Measurements from ENCODE around the gene PRPF39. TPM values are rescaled to one million over a fixed set of nuclear protein-coding genes. Genes with fewer than 3 reads are reported as not detected.

The PRPF39 gene
- total and polyA plus RNA-seq, 10 of the 15 experiments (the other 5 are each of a cell fraction or from before 2014, with no cell fraction given), result 22.1 to 91.7 (median 36.9) TPM

DNA sequence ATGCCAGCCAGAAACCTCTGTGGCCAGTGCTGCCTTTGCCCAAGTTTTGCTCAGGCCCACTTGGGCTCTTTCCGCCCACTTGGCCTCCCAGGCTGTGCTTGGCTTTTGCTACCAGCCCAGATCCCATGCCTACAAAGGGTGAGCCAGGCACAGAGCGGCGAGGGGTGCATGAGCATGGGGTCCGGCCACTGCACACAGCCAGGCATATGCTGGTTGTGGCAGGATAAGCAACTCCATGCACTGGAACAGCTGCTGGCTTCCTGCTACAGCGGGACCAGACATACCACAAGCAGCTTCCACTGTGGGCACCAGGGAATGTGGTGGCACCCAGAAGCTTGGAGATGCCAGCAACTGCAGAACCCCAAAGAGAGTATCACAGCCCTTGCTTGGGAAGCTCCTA lies 45.7 kb upstream of the PRPF39 start:
- no peak overlapping the region for H3K9ac ChIP-seq (ENCODE audit: control insufficient read depth, insufficient read depth, low read length)
- intact Hi-C loops (cut with micrococcal nuclease; ENCODE audit: unreplicated experiment) (no loop called here), in situ Hi-C loops (cut with MboI) (no loop called here)
- RAD21 ChIA-PET (ENCODE audit: unreplicated experiment), result no interaction called here
- H3K4me2 ChIP-seq (ENCODE audit: control insufficient read depth, insufficient read depth), result no peak overlapping the region
- peaks cover 5% of the 10 kb centered on the region; the same call in 1 of the 3 replicates for H3K9me3 ChIP-seq (replicated peaks; ENCODE audit: control insufficient read depth, insufficient read depth, low read length)
- FAIRE-seq (no peak), DNase-seq (ENCODE audit: low read depth, low spot score) (no peak), ATAC-seq (no peak)
- no peaks in the 10 kb centered on the region for H4K20me1 ChIP-seq (ENCODE audit: control insufficient read depth, insufficient read depth)
- BruUV-seq (replicated peaks), result no TSS peak
- POLR2A ChIA-PET, result no interaction called here
- CTCF ChIA-PET, result no interaction called here
- H3K36me3 ChIP-seq (ENCODE audit: control insufficient read depth in 2 of 2, insufficient read depth in 2 of 2, low read length in 1 of 2), result peaks cover 3 to 15% of the 10 kb centered on the region in 2 experiments; a peak in 3 of 4 replicates
- peaks cover 7% of the 10 kb centered on the region for H3K4me1 ChIP-seq (ENCODE audit: control insufficient read depth, insufficient read depth, low read length)
- H3K79me2 ChIP-seq (ENCODE audit: control insufficient read depth, insufficient read depth, low read length), result no peaks in the 10 kb centered on the region
- 98% methylated on average over 5 of the region's 5 CpGs for WGBS (ENCODE audit: insufficient coverage, insufficient replicate concordance, low lambda C conversion rate, missing lambda C conversion rate)
- SMC1A ChIA-PET (ENCODE audit: uncharacterized antibody, unreplicated experiment), result no interaction called here
- no peak overlapping the region for H3K27ac ChIP-seq (ENCODE audit: control insufficient read depth, insufficient read depth)
- no peak overlapping the region for H2AFZ ChIP-seq (ENCODE audit: control insufficient read depth, low read depth, low read length)
- no peak for TF ChIP-seq ZZZ3 (IDR thresholded peaks at IDR 0.05; ENCODE audit: control insufficient read depth, insufficient read length, low read depth)
- no peak for TF ChIP-seq RCOR1 (conservative IDR thresholded peaks at IDR 0.05; ENCODE audit: low read depth, low read length)
- TF ChIP-seq NBN (IDR thresholded peaks at IDR 0.05), result no peak
- no peak for TF ChIP-seq KDM1A (IDR thresholded peaks at IDR 0.05; ENCODE audit: borderline replicate concordance)
- TF ChIP-seq SMAD5 (IDR thresholded peaks at IDR 0.05; ENCODE audit: low read depth), result no peak
- TF ChIP-seq, protein P1, sequence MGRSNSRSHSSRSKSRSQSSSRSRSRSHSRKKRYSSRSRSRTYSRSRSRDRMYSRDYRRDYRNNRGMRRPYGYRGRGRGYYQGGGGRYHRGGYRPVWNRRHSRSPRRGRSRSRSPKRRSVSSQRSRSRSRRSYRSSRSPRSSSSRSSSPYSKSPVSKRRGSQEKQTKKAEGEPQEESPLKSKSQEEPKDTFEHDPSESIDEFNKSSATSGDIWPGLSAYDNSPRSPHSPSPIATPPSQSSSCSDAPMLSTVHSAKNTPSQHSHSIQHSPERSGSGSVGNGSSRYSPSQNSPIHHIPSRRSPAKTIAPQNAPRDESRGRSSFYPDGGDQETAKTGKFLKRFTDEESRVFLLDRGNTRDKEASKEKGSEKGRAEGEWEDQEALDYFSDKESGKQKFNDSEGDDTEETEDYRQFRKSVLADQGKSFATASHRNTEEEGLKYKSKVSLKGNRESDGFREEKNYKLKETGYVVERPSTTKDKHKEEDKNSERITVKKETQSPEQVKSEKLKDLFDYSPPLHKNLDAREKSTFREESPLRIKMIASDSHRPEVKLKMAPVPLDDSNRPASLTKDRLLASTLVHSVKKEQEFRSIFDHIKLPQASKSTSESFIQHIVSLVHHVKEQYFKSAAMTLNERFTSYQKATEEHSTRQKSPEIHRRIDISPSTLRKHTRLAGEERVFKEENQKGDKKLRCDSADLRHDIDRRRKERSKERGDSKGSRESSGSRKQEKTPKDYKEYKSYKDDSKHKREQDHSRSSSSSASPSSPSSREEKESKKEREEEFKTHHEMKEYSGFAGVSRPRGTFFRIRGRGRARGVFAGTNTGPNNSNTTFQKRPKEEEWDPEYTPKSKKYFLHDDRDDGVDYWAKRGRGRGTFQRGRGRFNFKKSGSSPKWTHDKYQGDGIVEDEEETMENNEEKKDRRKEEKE (IDR thresholded peaks at IDR 0.05), result no peak
- TF ChIP-seq, protein P2, sequence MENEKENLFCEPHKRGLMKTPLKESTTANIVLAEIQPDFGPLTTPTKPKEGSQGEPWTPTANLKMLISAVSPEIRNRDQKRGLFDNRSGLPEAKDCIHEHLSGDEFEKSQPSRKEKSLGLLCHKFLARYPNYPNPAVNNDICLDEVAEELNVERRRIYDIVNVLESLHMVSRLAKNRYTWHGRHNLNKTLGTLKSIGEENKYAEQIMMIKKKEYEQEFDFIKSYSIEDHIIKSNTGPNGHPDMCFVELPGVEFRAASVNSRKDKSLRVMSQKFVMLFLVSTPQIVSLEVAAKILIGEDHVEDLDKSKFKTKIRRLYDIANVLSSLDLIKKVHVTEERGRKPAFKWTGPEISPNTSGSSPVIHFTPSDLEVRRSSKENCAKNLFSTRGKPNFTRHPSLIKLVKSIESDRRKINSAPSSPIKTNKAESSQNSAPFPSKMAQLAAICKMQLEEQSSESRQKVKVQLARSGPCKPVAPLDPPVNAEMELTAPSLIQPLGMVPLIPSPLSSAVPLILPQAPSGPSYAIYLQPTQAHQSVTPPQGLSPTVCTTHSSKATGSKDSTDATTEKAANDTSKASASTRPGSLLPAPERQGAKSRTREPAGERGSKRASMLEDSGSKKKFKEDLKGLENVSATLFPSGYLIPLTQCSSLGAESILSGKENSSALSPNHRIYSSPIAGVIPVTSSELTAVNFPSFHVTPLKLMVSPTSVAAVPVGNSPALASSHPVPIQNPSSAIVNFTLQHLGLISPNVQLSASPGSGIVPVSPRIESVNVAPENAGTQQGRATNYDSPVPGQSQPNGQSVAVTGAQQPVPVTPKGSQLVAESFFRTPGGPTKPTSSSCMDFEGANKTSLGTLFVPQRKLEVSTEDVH (IDR thresholded peaks at IDR 0.05; ENCODE audit: low read depth, partially characterized antibody), result no peak
- TF ChIP-seq NR2C2 (IDR thresholded peaks at IDR 0.05; ENCODE audit: borderline replicate concordance, control insufficient read depth, insufficient read length, low read depth), result no peak
- no peak for TF ChIP-seq SREBF1 (IDR thresholded peaks at IDR 0.05; ENCODE audit: low read length)
- TF ChIP-seq, protein P3, sequence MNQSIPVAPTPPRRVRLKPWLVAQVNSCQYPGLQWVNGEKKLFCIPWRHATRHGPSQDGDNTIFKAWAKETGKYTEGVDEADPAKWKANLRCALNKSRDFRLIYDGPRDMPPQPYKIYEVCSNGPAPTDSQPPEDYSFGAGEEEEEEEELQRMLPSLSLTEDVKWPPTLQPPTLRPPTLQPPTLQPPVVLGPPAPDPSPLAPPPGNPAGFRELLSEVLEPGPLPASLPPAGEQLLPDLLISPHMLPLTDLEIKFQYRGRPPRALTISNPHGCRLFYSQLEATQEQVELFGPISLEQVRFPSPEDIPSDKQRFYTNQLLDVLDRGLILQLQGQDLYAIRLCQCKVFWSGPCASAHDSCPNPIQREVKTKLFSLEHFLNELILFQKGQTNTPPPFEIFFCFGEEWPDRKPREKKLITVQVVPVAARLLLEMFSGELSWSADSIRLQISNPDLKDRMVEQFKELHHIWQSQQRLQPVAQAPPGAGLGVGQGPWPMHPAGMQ (IDR thresholded peaks at IDR 0.05; ENCODE audit: borderline replicate concordance), result no peak
- TF ChIP-seq BACH1 (IDR thresholded peaks at IDR 0.05; ENCODE audit: borderline replicate concordance), result no peak
- no peak for TF ChIP-seq BMI1 (IDR thresholded peaks at IDR 0.05; ENCODE audit: borderline replicate concordance)
- no peak for TF ChIP-seq KLF5 (IDR thresholded peaks at IDR 0.05; ENCODE audit: partially characterized antibody)
- no peak for TF ChIP-seq IRF4 (IDR thresholded peaks at IDR 0.05; ENCODE audit: low read depth, low read length)
- TF ChIP-seq BHLHE40 (IDR thresholded peaks at IDR 0.05; ENCODE audit: borderline replicate concordance in 1 of 2, low read depth in 2 of 2, low read length in 1 of 2), result no peak
- TF ChIP-seq ZNF384 (IDR thresholded peaks at IDR 0.05; ENCODE audit: borderline replicate concordance, low read depth, low read length), result no peak
- TF ChIP-seq EZH2 (IDR thresholded peaks at IDR 0.05; ENCODE audit: borderline replicate concordance, control insufficient read depth, low read depth, low read length), result no peak
- no peak for TF ChIP-seq CHD1 (IDR thresholded peaks at IDR 0.05; ENCODE audit: low read depth, low read length)
- no peak for TF ChIP-seq TCF12 (IDR thresholded peaks at IDR 0.05; ENCODE audit: low read depth, low read length)
- no peaks in the 10 kb centered on the region for H3K27me3 ChIP-seq (replicated peaks in 1 of 2; ENCODE audit: control insufficient read depth in 2 of 2, insufficient read depth in 2 of 2, low read length in 1 of 2)
- no peak overlapping the region for H3K4me3 ChIP-seq
